Stimulated activated CD8-positive, alpha-beta memory T cell treated with anti-CD3 and anti-CD28 coated beads, Interleukin-12 subunit alpha, Interleukin-12 subunit beta, amount 100 ng/mL, for 24 hours (primary cell): ENCODE measurements around the gene ZNF440.
"Not testable (repeated sequence)": the region's sequence is repeated elsewhere in the genome, so short reads cannot be mapped to it uniquely, and the experiment has no call there.

ENCODE experiments used
- DNase-seq: peaks from one replicate; pipeline ENCODE4 v3.0.0-alpha.2; 2020; ENCODE audit errors: extremely low read depth

The ZNF440 gene

GRCh38 chr19:11828957-11829876 is 15.1 kb downstream of the ZNF440 start:
- not testable (repeated sequence) for DNase-seq

- no peak for DNase-seq
Measured at GRCh38 chr19:11832253-11832912, 18.3 kb downstream of the ZNF440 start.

DNA sequence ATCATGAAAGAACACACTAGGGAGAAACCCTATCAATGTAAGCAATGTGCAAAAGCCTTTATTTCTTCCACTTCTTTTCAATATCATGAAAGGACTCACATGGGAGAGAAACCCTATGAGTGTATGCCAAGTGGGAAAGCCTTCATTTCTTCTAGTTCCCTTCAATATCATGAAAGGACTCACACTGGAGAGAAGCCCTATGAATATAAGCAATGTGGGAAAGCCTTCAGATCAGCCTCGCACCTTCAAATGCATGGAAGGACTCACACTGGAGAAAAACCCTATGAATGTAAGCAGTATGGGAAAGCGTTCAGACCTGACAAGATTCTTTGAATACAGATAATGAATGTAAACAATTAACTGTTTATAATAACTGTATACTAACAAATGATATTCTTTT is 19.5 kb downstream of the ZNF440 start:
- DNase-seq: no peak

- DNase-seq: not testable (repeated sequence)
Measured at GRCh38 chr19:11835626-11836066, 21.6 kb downstream of the ZNF440 start.

GRCh38 chr19:11843722-11844121 is 29.6 kb downstream of the ZNF440 start:
- DNase-seq: no peak

DNA sequence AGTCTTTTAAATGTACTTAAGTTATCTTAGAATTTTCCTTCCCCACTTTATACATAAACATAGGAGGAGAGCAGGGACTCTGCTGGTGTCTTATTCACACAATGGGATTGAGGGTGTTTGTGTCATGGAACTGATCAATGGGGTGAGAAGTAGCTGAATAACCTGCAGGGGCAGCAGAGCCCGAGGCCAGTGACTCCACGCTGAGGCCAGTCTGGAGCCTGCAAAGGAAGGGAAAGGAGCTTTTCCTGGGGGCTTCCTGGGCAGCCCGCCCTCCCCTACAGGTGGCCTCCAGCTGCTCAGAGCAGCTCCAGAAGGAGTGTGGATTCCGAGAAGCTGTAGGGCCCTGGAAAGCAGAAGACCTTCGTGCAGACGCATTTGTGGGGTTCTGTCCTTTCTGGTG is 33.5 kb downstream of the ZNF440 start:
- not testable (repeated sequence) for DNase-seq

DNA sequence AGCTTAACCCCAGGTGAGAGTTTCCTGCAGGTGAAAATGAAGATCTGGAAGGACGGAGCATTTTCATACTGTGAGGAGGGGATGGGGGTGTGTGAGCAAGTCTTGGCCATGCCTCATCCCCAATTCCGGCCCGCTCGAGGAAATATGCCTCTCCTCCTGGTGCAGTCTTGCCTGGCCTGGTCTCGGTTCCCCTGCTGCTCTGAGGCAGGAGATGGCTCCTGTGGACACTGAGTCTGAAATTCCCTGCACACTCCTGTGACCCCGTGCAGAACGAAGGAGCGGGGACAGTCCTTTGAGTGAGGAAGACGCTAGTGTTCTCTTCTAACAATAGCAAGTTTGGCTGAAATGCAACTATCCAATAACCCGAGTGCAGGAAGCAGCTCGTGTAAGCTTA is 34.1 kb downstream of the ZNF440 start:
- DNase-seq: no peak

GRCh38 chr19:11848594-11849469 is 34.8 kb downstream of the ZNF440 start, which contains the start of gene ZNF439:
Gene ZNF439 (plus strand): TSS chr19:11848726. CDS start chr19:11848868, 142 bp downstream.
- peak; percentile 69 for DNase-seq

DNA sequence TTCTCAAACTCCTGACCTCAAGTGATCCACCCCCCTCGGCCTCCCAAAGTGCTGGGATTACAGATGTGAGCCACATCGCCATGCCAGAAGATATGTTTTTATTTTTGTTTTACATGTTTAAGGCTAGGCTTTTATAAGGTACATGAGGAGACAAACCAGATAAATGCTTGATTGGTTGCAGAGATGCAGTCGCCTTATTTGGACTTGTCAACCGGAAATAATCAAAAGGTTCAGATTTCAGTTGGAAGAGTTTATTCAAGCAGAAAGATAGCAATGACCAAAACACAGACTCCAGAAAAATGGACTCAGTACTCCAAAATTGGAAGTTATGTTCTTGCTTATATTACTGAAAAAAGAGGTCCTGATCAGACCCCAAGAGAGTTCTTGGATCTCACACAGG is 36.2 kb downstream of the ZNF440 start:
- not testable (repeated sequence) for DNase-seq

- no peak for DNase-seq
Measured at GRCh38 chr19:11853358-11853757, 39.3 kb downstream of the ZNF440 start.

DNA sequence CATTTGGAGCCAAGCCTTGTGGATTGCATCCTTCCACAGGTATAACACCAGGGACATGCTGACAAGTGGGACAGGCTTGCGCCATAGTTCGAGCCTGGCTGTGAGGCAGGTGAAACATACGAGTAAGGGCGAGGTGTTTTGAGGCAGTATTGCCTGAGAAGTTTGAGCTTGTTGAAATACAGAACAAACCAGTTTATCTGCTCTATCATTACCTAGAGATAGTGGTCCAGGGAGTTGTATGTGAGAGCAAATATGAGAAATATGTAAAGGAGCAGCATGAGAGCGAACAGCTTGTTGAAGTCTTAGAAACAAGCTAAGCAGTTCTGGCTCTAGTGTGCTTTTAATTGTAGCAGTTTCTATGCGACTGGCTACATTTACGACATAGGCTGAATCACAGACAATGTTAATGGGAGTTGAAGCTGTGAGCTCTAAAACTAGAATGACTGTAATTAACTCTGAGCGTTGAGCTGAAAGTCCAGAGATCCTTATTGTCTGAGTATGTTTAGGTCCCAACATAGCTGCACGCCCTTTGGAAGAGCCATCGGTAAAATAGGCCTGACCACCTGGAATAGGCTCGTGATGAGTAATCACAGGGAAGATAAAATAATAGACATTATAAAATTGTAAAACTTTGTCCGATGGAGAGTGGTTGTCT is 42.6 kb downstream of the ZNF440 start:
- DNase-seq: no peak

DNA sequence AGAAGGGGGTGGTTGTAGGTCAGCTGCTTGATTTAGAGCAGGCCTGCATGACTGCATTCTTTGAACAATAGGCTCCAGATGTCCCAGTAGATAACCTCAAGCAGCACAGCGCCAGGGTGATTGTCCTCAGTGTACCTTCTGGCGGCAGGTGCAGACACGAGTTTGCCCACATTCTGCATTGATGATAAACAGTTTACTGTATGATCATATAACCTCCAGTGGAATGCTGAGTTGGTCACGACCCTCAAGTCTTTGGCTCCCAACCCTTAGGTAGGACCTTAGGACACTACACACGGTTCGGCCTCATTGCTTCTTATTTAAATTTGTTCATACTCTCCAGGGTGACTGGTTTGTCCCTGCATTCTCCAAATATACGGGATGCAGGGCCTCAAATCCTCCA is 46.6 kb downstream of the ZNF440 start:
- no peak for DNase-seq

DNA sequence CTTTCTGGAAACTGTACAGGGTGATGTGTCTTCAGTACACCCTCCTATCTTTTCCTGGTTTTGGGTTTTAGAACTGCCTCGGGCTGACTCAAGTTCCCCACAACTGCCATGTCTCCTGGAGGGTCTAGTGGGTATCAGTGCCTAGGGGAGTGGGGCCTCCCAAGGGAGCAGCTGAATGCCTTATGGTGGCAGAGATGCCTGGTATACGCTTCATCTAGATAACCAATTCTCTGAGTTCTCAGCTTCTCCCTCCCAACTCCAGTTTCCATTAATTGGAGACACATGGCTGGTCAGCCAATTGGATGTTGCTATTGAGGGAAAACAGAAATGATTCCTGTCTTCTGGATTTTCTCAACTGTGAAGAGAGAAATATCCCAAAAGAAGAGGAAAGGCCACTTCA is 47.2 kb downstream of the ZNF440 start:
- no peak for DNase-seq

- DNase-seq: not testable (repeated sequence)
Measured at GRCh38 chr19:11867766-11868165, 53.7 kb downstream of the ZNF440 start.

DNA sequence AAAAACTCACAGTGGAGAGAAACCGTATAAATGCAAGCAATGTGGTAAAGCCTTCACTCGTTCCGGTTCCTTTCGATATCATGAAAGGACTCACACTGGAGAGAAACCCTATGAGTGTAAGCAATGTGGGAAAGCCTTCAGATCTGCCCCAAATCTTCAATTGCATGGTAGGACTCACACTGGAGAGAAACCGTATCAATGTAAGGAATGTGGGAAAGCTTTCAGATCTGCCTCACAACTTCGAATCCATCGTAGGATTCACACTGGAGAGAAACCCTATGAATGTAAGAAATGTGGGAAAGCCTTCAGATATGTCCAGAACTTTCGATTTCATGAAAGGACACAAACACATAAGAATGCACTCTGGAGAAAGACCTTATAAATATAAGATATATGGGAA is 54.1 kb downstream of the ZNF440 start:
- DNase-seq: no peak

- DNase-seq: no peak
Measured at GRCh38 chr19:11872624-11873023, 58.6 kb downstream of the ZNF440 start.

GRCh38 chr19:11873762-11874161 is 59.7 kb downstream of the ZNF440 start:
- DNase-seq: no peak

DNA sequence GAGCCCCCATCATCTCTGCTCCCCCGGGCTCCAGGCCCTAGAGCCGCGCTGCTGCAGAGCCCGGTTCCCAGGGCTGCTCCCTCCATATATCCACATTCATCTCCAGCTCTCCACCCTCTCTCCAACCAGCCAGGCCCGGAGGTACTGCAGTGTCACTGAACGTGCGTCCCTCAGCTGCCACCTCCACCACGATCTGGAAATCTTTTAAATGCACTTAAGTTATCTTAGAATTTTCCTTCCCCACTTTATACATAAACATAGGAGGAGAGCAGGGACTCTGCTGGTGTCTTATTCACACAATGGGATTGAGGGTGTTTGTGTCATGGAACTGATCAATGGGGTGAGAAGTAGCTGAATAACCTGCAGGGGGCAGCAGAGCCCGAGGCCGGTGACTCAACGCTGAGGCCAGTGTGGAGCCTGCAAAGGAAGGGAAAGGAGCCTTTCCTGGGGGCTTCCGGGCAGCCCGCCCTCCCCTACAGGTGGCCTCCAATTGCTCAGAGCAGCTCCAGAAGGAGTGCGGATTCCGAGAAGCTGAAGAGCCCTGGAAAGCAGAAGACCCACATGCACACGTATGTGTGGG is 65.7 kb downstream of the ZNF440 start:
- DNase-seq: not testable (repeated sequence)

- DNase-seq: no peak
Measured at GRCh38 chr19:11880598-11880997, 66.5 kb downstream of the ZNF440 start.

- DNase-seq: no peak
Measured at GRCh38 chr19:11881151-11881800, 67.2 kb downstream of the ZNF440 start.
